GM18951 (cell line): ENCODE data around the gene FERD3L.

Source experiments
- POLR2A ChIP-seq: IDR thresholded peaks from 4 replicates; pipeline ENCODE4 v1.6.1; 2011; ENCODE audit warnings: mild to moderate bottlenecking; ENCODE audit not compliant: insufficient read length, insufficient read depth; ENCODE audit errors: extremely low read depth
- in situ Hi-C: fragments of 300-500 bp; cut with MboI; formaldehyde crosslinking; loops from one replicate; pipeline ENCODE4 v1.12.0; 2022; ENCODE audit warnings: low sequenced_read_pairs, mixed read lengths, inconsistent platforms; ENCODE audit not compliant: unreplicated experiment

Gene FERD3L

GRCh38 chr7:19102884-19103283 is 42.3 kb downstream of the FERD3L start:
- in situ Hi-C loops = loop anchor here (25.0 kb wide), 1 partner anchor 559 kb away; no protein-coding TSS in a partner anchor
- TF ChIP-seq POLR2A = no peak

- TF ChIP-seq POLR2A = no peak
- in situ Hi-C loops = loop anchor here (25.0 kb wide), 1 partner anchor 560 kb away; no protein-coding TSS in a partner anchor
These were observed 43.3 kb downstream of the FERD3L start for GRCh38 chr7:19101909-19102308.

GRCh38 chr7:19101472-19101871 is 43.7 kb downstream of the FERD3L start:
- in situ Hi-C loops = loop anchor here (25.0 kb wide), 1 partner anchor 561 kb away; no protein-coding TSS in a partner anchor

GRCh38 chr7:19099924-19100323 is 45.3 kb downstream of the FERD3L start:
- in situ Hi-C loops = loop anchor here (25.0 kb wide), 1 partner anchor 562 kb away; no protein-coding TSS in a partner anchor
- no peak for TF ChIP-seq POLR2A

More at GRCh38 chr7:19101472-19101871, 43.7 kb downstream of the FERD3L start:
- TF ChIP-seq POLR2A = no peak

GRCh38 chr7:19099194-19099593 is 46.0 kb downstream of the FERD3L start:
- TF ChIP-seq POLR2A = no peak
- in situ Hi-C loops = no loop called here

- in situ Hi-C loops = no loop called here
- no peak for TF ChIP-seq POLR2A
These were observed 46.7 kb downstream of the FERD3L start for GRCh38 chr7:19098510-19098909.

- TF ChIP-seq POLR2A = no peak
- in situ Hi-C loops = no loop called here
These were observed 47.8 kb downstream of the FERD3L start for GRCh38 chr7:19097165-19098055.

- in situ Hi-C loops = no loop called here
- TF ChIP-seq POLR2A = no peak
These were observed 49.8 kb downstream of the FERD3L start for GRCh38 chr7:19095353-19095860.
